Activated effector memory CD4-positive, alpha-beta T cell treated with Interleukin-2 at 50 U/mL for 16 hours (primary cell): ENCODE data around the gene SBDS.
"Not testable (repeated sequence)": the region's sequence is repeated elsewhere in the genome, so short reads cannot be mapped to it uniquely, and the experiment has no call there.

Source experiments
- DNase-seq: peaks from one replicate; pipeline ENCODE4 v3.0.0-alpha.2; 2020

Gene SBDS

DNA sequence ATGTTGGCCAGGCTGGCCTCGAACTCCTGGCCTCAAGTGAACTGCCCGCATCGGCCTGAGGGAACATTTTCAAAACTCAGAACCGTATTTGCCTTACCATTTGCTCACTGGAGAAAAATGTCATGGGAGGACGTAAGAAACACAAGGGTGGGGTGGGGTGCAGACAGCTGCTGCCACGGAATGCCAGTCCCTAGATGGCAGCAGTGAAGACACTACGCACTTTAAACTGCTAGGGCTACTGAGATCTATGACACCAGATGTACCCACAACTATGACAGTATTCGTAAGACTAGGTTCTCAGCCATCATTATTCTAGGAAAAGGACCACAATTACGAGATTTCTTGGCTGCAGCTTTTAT is 716 bp downstream of the SBDS start:
- DNase-seq = peak; percentile 33

DNA sequence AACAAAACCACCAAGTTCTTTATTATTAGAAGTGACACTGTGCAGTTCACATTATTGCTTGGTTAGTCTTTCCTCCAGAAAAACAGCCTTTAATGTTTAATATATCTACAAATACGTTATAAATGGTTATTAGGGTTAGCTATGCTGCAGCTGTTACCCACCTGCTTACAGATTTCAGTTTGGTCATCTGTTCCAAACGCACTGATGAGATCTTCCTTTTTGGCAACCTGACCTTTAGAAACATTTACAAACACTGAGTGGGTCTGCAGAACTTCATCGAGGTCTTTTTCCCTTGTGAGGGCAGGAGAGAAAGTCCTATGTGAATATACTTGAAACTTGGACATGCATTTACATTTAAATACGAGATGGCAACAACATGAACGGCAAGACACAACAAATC is 1.3 kb downstream of the SBDS start:
- not testable (repeated sequence) for DNase-seq

DNA sequence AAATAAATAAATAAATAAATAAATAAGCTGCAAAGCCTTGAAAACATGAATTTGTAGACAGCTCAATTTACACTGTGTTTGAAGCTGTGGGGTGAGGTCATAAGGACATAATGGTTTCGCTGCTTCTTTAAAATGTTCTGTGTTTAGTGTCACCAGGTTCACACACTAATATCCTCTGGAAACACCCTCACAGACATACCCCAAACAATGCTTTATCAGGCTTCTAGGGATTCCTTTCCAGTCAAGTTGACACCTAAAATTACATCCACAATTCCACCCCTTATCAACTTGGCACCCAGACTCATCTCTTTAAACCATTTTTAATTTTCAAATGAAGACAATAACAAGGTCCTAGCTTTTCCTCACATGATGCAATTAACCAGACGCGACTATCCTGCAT is 5.8 kb downstream of the SBDS start:
- not testable (repeated sequence) for DNase-seq

DNA sequence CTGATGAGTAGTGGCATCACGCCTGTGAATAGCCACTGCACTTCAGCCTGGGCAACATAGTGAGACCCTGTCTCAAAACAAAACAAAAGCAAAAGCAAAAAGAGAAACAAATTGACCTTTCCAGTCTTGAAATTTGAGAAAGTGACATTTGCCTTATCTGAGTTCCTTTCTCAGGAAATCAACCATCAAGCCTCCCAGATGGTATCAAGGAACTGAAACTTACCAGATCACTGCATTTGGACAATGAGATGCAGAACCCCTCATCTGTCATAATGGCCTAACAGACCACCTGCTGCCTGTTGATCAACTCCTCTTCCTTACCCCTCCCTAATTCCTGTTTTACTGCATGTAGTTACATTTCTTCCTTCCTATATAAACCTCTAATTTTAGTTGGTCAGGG is 15.1 kb downstream of the SBDS start:
- not testable (repeated sequence) for DNase-seq

DNA sequence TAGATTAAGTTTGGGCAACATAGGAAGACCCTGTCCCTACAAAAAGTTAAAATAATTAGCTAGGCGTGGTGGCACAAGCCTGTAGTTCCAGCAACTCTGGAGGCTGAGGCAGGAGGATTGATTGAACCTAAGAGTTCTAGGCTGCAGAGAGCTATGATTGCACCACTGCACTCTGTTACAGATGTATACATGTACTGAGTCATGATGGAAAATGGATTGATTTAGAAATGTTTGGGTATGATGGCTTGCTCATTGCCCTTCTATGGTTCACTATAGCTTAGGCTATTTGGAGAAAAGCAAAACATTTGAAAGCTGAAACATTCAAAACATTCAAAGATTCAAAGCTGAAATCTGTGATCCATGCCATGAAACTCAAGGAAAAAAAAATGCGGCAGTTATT is 16.4 kb downstream of the SBDS start:
- DNase-seq = not testable (repeated sequence)

DNA sequence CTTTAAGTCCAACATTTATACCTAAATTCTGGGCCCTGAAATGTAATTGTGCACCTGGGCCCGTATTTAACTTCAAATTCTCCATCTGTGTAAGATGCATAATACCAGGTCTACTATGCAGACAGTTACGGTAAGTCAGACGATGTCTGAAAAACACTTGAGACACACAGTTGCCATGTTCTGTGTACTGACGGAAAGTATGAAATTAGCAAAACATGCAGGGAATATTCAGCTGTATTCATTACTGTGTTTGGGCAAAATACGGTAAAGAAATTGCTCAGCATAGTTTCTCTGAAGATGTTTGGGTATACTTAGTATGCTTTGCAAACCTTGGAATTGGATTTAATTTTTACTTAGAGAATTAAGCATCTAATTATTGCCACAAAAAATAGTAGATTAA is 17.1 kb downstream of the SBDS start:
- not testable (repeated sequence) for DNase-seq

DNA sequence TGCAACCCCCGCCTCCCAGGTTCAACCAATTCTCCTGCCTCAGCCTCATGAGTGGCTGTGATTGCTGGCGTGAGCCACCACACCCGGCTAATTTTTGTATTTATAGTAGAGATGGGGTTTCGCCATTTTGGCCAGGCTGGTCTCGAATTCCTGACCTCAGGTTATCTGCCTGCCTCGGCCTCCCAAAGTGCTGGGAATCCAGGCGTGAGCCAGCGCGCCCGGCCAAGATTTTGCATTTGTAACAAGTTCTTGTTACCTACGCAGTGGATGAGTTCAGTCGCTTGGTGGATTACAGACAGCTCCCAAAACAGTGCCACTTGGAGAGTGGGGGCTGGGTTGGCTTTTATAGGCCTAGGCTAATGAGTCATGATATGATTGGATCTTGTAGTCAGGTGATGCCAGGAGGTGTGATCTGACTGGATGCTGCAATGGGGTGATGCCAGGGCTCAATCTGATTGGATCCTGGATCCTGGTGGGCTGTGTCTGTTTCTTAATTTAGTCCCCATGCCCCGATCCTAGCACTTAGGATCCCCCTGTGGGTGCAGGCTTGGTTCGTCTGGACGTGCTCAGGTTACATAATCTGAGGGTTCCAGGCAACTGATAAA is 20.3 kb downstream of the SBDS start:
- DNase-seq = no peak

DNA sequence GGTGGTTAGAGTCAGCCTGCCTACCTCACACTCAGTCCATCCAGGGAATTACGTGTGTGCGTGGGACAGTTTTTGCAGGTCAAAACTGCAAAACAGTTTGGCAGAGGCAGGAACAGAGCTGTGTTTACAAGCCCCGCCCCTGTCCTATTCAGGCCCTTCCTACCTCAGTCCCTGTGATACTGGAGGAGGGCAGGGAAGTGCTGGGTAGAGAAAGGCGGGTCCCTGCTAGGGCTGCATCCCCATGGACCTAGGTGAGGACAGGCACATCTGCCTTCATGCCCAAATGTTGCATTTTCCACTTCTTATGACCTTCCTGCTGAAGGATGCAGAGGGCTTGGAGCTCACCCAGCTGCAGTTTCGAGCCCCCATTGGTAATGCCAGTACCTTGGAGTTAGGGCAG is 25.1 kb downstream of the SBDS start:
- no peak for DNase-seq

DNA sequence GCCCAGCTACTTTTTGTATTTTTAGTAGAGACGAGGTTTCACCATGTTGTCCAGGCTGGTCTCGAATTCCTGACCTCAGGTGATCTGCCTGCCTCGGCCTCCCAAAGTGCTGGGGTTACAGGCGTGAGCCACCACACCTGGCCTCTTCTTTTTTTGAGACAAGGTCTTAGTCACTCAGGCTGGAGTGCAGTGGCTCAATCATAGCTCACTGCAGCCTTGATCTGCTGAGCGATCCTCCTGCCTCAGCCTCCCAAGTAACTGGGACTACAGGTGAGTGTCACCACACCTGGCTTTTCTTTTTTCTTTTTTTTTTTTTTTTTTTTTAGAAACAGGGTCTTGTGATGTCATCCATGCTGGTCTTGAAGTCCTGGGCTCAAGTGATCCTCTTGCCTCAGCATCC is 26.4 kb downstream of the SBDS start:
- not testable (repeated sequence) for DNase-seq

DNA sequence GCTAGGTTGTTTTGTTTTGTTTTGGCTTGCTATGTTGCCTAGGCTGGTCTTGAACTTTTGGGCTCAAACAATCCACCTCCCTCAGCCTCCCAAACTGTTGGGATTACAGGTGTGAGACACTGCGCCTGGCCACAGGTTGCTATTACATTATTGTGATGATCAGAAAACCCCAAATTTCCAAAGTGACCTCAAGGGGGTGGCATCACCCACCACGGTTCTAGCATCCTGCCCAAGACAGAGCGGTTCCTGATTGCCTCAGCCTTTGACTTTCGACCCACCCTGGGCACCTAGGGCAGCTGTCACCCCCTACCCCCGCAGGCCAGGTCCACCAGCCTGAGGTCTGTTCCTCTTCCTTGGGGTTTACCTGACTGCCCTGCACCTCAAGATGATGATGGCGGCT is 28.4 kb downstream of the SBDS start:
- DNase-seq = no peak

DNA sequence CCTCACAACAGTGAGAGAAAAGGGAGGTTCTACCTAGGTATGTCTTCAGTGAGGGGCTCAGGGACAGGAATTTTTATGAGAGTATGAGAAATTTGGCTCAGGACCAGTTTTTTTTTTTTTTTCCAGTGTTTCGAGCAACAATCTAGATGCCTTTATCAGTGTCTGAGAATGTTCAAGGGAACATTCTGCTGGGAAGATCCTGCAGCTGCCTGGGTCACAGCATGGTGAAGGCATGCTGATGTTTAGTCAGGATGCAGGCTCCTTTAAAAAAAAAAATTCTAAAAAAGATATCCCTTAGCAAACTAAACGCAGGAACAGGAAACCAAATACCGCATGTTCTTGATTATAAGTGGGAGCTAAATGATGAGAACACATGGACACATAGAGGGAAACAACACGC is 31.0 kb downstream of the SBDS start:
- no peak for DNase-seq

DNA sequence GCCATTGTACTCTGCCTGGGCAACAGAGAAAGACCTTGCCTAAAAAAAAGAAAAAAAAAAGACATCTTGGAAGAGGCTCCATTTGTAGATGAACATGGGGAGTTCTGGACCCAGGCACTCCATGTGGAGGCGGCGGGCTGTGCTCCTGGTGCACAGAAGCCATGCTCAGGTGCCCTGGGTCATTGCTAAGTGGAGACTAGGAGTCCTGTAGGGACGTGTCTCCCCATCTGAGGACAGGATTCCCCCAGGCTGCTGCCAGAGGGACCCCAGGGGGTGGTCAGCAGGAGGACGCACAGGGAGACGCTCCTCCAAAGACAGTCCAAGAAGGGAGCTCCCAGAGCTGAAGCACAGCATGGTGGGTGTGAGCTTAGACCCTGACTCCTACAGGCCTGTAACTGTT is 34.3 kb downstream of the SBDS start:
- DNase-seq = no peak

DNA sequence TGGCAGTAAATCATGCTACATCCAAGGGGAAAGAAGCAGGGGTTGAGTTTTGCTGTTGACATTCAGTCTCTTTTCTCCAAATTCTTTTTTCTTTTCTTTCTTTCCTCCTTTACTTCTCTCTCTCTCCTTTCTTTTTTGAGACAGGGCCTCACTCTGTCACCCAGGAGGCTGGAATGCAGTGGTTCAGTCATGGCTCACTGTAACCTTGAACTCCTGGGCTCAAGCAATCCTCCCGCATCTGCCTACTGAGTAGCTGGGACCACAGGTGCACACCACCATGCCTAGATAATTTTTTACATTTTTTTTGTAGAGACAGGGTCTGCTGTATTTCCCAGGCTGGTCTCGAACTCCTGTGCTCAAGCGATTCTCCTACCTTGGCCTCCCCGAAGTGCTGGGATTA is 35.2 kb downstream of the SBDS start:
- DNase-seq = no peak

DNA sequence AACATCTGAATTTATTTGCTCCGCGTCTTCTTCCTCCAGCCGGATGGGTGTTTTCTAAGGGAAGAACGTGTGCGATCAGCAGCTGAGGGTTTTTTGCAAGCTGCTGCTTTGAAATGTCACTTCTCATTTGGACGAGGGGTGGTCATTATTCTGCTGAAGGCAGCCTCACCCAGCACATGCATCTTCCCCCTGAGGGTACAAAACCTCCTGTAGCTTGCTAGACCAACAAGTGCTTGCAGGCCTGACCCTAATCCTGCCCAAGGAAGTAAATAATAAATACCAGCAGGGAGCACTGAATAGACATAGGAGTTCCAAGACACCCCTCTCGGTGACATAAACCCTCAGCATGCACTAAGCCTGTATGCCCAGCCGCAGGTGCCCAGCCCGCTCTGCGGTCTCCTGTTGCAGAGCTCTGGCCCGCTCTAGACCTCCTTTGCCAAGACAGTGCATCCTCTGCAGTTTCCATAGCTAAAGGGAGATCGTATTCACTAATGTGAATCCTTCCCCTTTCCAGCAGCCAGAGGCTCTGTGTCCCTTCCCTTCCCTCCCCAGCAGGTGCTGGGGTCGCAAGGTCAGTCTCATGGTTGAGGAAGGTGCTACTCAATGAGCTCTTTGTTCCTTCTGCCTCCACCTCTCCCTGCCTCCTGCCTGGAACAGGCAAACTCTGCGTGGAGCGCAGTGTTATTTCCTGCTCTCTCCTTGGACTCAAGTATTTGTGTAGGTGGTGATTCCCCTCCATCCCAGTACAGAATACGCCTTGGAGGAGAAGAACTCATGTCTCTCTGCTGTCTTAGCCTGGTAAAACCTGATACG is 36.6 kb downstream of the SBDS start:
- no peak for DNase-seq

DNA sequence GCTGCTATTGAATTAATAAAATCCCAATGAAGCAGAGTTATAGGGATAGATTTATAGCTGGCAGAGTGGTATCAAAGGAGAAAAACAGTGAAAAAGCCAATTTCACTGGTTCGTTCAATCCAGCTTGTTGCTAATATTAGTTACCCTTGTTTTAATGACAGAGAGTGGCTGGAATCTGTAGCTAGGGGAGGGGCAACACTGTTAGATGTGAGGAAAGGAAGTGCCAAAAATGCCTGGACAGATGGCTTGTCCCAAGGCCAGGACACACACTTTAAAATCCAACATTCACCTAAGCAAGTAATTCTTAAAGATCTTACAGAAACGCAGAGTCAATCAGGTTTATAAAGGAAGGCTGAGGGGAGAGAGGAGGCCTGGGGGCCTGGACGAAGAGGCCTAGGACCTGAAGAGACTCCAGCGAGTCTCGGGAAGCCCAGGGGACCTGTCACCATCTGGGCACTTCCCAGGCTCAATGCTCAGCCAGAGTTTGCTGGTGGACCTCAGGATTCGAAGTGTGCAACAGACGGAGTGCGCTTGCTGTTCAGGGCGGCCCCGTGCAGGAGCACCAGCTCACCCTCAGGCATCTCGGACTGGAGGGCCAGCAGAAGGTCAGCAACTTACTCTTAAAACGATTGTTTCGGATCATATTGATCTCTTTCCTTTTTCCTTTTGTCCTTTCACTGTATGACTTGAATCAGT is 37.6 kb downstream of the SBDS start:
- no peak for DNase-seq

DNA sequence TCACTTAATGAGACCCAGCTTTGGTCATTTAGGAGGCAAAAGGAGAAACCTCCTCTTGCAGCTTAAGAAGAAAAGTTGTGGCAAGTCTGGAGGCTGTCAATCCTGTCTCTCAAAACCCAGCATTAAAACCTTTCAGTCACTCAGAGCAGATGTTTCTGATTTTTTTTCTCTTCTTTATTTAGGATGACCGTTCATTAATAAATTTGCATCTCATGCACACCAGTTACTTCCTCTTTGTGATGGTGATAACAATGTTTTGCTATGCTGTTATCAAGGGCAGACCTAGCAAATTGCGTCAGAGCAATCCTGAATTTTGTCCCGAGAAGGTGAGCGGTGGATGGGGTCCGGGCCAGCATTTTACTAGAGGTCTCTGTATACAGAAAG is 42.4 kb downstream of the SBDS start:
- no peak for DNase-seq

DNA sequence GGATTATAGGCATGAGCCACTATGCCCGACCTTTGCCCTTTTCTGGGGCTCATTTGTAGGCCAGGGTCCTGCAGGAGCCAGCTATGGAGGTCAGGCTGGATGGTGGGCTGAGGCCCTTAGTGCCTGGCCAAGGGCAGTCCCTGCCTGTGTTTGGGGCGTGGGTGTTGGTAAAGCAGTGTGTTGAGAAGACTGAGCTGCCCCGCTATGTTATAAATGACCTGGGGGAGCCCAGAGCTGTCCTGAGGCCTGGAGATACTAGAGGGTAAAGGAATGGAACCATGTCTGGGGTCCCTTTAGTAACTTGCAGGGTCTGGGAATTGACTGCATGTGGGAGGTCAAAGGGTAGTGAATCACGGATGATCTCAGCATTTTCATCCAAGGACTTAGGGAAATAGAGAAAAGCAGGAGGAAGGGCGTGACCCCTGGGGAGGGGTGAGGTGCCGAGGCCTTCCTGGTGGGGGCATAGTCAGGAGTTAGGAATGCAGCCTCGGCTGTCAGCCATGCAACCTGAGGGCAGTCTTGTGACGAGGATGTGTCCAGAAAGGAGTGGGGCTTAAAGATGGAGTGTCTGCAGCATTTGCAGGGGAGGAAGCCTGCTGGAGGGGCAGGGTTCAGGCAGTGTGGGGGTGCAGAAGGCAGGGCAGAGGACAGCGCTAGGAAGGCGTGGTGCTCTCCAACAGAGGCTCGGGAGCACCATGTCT is 42.9 kb downstream of the SBDS start:
- DNase-seq = no peak

DNA sequence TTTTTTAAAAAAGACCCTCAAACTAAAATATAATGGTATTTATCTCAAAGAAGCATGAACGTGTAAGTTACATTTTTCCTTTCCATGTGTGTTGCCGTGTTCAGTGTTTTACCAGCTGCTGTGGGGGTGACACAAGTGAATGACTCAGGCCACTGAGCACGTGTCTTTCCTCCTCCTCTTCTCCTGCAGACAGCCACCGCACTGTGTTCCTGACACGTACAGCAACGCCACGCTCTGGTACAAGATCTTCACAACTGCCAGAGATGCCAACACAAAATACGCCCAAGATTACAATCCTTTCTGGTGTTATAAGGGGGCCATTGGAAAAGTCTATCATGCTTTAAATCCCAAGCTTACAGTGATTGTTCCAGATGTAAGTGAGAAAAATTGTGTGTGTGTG is 44.6 kb downstream of the SBDS start:
- DNase-seq = no peak

DNA sequence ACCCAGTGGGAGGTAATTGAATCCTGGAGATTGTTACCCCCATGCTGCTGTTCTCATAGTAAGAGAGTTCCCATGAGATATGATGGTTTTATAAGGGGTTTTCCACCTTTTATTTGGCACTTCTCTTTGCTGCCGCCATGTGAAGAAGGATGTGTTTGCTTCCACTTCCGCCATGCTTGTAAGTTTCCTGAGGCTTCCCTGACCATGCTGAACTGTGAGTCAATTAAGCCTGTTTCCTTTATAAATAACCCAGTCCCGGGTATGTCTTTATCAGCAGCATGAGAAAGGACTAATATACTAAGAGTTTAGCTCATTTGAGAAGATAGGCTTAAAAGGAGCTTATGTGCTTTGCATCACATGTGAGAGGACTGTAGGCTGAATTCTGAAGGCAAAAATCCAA is 45.1 kb downstream of the SBDS start:
- no peak for DNase-seq

DNA sequence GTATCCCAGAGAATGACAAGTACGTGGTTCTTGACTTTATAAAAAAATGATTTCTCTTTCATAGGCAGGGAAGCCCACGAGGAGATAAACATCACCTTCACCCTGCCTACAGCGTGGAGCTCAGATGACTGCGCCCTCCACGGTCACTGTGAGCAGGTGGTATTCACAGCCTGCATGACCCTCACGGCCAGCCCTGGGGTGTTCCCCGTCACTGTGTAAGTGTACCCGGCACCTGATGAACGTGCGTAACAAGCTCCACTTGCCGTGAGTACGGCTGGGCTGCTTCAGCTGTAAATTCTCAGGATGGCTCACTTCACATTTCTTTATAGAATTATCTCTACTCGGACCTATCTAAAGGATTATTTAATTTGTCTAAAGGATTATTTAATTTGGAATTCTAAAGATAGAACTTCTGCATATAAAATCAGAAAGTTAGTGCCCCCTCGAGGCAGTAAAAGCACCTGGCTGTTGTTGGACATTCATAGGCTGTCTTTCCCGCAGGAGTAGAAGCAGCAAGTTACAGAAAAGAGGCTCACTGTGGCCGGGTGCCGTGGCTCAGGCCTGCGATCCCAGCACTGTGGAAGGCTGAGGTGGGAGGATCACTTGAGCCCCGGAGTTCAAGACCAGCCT is 46.8 kb downstream of the SBDS start:
- no peak for DNase-seq

DNA sequence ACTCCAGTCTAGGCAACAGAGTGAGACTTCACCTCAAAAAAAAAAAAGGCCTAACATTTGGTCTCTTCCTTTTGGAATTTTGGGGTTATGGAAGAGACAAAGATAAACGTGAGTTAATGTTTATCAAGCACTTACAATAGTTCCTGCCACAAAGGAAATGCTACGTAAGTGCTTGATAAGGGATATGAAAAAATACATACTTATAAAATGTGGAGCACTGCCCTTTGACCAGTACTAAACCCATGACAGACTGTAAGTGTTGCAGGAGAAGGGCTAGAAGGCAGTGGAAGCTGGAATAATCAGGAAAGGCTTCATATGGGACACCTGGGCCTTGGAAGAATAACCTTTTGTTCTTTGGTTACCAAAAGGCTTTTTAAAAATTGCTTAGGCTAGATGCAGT is 48.8 kb downstream of the SBDS start:
- DNase-seq = no peak

DNA sequence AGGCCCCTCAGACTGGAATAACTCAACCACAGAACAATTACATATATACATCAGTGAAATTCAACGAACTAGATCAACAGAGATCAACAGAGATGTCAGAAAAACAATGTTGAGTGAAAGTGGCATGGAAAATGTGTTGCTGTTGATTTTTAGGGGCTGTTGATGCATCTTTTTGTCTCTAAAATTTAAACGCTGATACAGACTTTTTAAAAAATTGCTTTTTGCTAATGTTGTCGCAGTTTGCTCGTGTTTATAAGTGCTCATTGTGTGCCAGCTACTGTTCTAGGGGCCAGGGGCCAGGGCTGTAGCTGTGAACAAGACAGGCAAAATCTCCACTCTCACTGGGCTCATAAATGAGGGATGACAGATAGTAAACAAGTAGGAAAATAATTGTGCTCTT is 56.1 kb downstream of the SBDS start:
- DNase-seq = no peak

DNA sequence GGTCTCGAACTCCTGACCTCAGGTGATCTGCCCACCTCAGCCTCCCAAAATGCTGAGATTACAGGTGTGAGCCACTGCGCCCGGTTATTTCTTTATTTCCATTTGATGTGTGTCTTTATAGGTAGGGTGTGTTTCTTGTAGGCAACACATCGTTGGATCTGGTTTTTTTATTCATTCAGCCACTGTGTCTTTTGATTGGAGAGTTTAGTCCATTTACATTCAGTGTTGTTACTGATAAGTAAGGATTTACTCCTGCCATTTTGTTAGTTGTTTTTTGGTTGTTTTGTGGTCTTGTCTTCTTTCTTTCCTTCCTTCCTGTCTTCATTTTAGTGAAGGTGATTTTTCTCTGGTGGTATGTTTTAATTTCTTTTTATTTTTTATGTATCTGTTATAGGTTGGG is 57.4 kb downstream of the SBDS start:
- no peak for DNase-seq
